ENCODE data around the gene NPAS3. TPM values are rescaled to one million over a fixed set of nuclear protein-coding genes. Genes with fewer than 3 reads are reported as not detected.
A peak's percentile ranks its signal among the peaks of the same experiment; 100 is the strongest.

The NPAS3 gene
- total RNA-seq, 3 donors from 2014 or later = 0.96 to 4.0 (median 2.0) TPM

- H3K36me3 ChIP-seq = no peaks in the 10 kb centered on the region
- no peaks in the 10 kb centered on the region for H3K9me3 ChIP-seq
- intact Hi-C loops (cut with DNase I; ENCODE audit: low total_unique reads) = no loop called here
- no peak overlapping the region for H3K4me3 ChIP-seq
- DNase-seq (ENCODE audit: low spot score in 2 of 2) = no peak
- no peak overlapping the region for H3K27ac ChIP-seq
- no peaks in the 10 kb centered on the region for H3K27me3 ChIP-seq
- TF ChIP-seq CTCF (IDR thresholded peaks at IDR 0.05) (no peak), POLR2AphosphoS5 (IDR thresholded peaks at IDR 0.05) (no peak), POLR2A (IDR thresholded peaks at IDR 0.05) (no peak)
- H3K4me1 ChIP-seq = no peaks in the 10 kb centered on the region
These were observed 897.7 kb downstream of the NPAS3 start for GRCh38 chr14:33836203-33836899.

GRCh38 chr14:33836900-33837577, 898.4 kb downstream of the NPAS3 start:
- H3K4me3 ChIP-seq = no peak overlapping the region
- TF ChIP-seq POLR2AphosphoS5 (IDR thresholded peaks at IDR 0.05) (no peak), POLR2A (IDR thresholded peaks at IDR 0.05) (no peak), CTCF (IDR thresholded peaks at IDR 0.05) (no peak)
- H3K9me3 ChIP-seq = no peaks in the 10 kb centered on the region
- H3K27me3 ChIP-seq = no peaks in the 10 kb centered on the region
- no peaks in the 10 kb centered on the region for H3K36me3 ChIP-seq
- no peak overlapping the region for H3K27ac ChIP-seq
- intact Hi-C loops (cut with DNase I; ENCODE audit: low total_unique reads) = no loop called here
- no peaks in the 10 kb centered on the region for H3K4me1 ChIP-seq
- DNase-seq (ENCODE audit: low spot score in 2 of 2) = no peak

GRCh38 chr14:33837943-33838683, 899.4 kb downstream of the NPAS3 start:
- no peak for TF ChIP-seq CTCF (IDR thresholded peaks at IDR 0.05)
- no peak for TF ChIP-seq POLR2A (IDR thresholded peaks at IDR 0.05)
- TF ChIP-seq POLR2AphosphoS5 (IDR thresholded peaks at IDR 0.05) = no peak
- Histone ChIP-seq H3K36me3 (no peaks in the 10 kb centered on the region), H3K4me3 (no peak overlapping the region), H3K27me3 (no peaks in the 10 kb centered on the region), H3K4me1 (no peaks in the 10 kb centered on the region), H3K9me3 (no peaks in the 10 kb centered on the region), H3K27ac (no peak overlapping the region)
- DNase-seq (ENCODE audit: low spot score in 2 of 2) = no peak
- intact Hi-C loops (cut with DNase I; ENCODE audit: low total_unique reads) = no loop called here

GRCh38 chr14:33839193-33840076, 900.8 kb downstream of the NPAS3 start:
- Histone ChIP-seq H3K36me3 (no peaks in the 10 kb centered on the region), H3K27ac (no peak overlapping the region), H3K27me3 (no peaks in the 10 kb centered on the region), H3K4me1 (no peaks in the 10 kb centered on the region), H3K9me3 (no peaks in the 10 kb centered on the region), H3K4me3 (no peak overlapping the region)
- intact Hi-C loops (cut with DNase I; ENCODE audit: low total_unique reads) = no loop called here
- DNase-seq (ENCODE audit: low spot score in 2 of 2) = peak in 1 of 2 donors; percentile 29
- TF ChIP-seq CTCF (IDR thresholded peaks at IDR 0.05) (peak; percentile 58 to 85 (median 78)), POLR2AphosphoS5 (IDR thresholded peaks at IDR 0.05) (no peak), POLR2A (IDR thresholded peaks at IDR 0.05) (no peak)

Measured in breast epithelium (tissue), 4 donors.